SU-DHL-6 (cell line): ENCODE data around the gene CCDC81.
"Not testable (repeated sequence)": the region's sequence is repeated elsewhere in the genome, so short reads cannot be mapped to it uniquely, and the experiment has no call there.

Source experiments
- H2AFZ ChIP-seq: fragments of 200-600 bp; sonication (generic); 2 replicates; pipeline ENCODE4 v1.6.1; 2014; ENCODE audit warnings: low read depth, mild to moderate bottlenecking, moderate library complexity, mixed read lengths, antibody characterized with exemption, low read length; ENCODE audit not compliant: severe bottlenecking
- H3F3A ChIP-seq: fragments of 200-600 bp; shearing (Covaris generic); 2 replicates; pipeline ENCODE4 v1.6.0; 2016; ENCODE audit warnings: antibody characterized with exemption, mild to moderate bottlenecking; ENCODE audit not compliant: insufficient read depth
- H3K27ac ChIP-seq: fragments of 200-600 bp; sonication (generic); 2 replicates; pipeline ENCODE4 v1.5.1; 2016; ENCODE audit warnings: low read depth, mild to moderate bottlenecking, low read length, moderate library complexity, mixed read lengths
- H3K27me3 ChIP-seq: fragments of 200-600 bp; sonication (generic), shearing (Covaris generic); 2 replicates; pipeline ENCODE4 v1.6.0; 2014; ENCODE audit warnings: mild to moderate bottlenecking, low read length
- H3K36me3 ChIP-seq: fragments of 200-600 bp; sonication (generic); 2 replicates; pipeline ENCODE4 v1.6.1; 2014; ENCODE audit warnings: mild to moderate bottlenecking, low read length, mixed read lengths
- H3K4me2 ChIP-seq: fragments of 300-600, 200-600 bp; shearing (Covaris generic), sonication (generic); 2 replicates; pipeline ENCODE4 v1.6.0; 2014; ENCODE audit warnings: low read length, low read depth, mild to moderate bottlenecking; ENCODE audit not compliant: poor library complexity, severe bottlenecking
- H3K4me3 ChIP-seq: fragments of 200-600 bp; sonication (generic); 2 replicates; pipeline ENCODE4 v1.5.1; 2014; ENCODE audit warnings: antibody characterized with exemption, low read length, mild to moderate bottlenecking, mixed read lengths; ENCODE audit not compliant: insufficient read depth, poor library complexity, severe bottlenecking
- H3K79me2 ChIP-seq: fragments of 200-600 bp; sonication (generic); 2 replicates; pipeline ENCODE4 v1.6.1; 2014; ENCODE audit warnings: mild to moderate bottlenecking, low read length, moderate library complexity; ENCODE audit not compliant: insufficient read depth
- H3K9ac ChIP-seq: fragments of 200-600 bp; sonication (generic); 2 replicates; pipeline ENCODE4 v1.7.0; 2014; ENCODE audit warnings: mild to moderate bottlenecking, low read length
- H3K9me2 ChIP-seq: fragments of 200-600 bp; sonication (generic); replicated peaks from 2 replicates; pipeline ENCODE4 v1.6.1; 2014; ENCODE audit warnings: low read length; ENCODE audit not compliant: insufficient read depth
- H3K9me3 ChIP-seq: fragments of 200-600 bp; sonication (generic); 2 replicates; pipeline ENCODE4 v1.6.1; 2014; ENCODE audit warnings: low read length, mixed read lengths; ENCODE audit not compliant: insufficient read depth
- H4K20me1 ChIP-seq: fragments of 200-600 bp; sonication (generic); 2 replicates; pipeline ENCODE4 v1.6.1; 2014; ENCODE audit warnings: low read depth, mild to moderate bottlenecking, antibody characterized with exemption, low read length, moderate library complexity, mixed read lengths
- CTCF ChIP-seq: fragments of 200-600 bp; sonication (generic); IDR thresholded peaks from one replicate; pipeline ENCODE4 v1.5.1; 2017; ENCODE audit warnings: antibody characterized with exemption, mild to moderate bottlenecking, low read length, moderate library complexity; ENCODE audit not compliant: insufficient read depth, poor library complexity, severe bottlenecking
- EZH2phosphoT487 ChIP-seq: fragments of 200-600 bp; sonication (generic), shearing (Covaris generic); conservative IDR thresholded peaks from 2 replicates; pipeline ENCODE4 v1.6.1; 2018; ENCODE audit warnings: mild to moderate bottlenecking, antibody characterized with exemption, low read length, moderate library complexity, mixed read lengths

CCDC81 gene

DNA sequence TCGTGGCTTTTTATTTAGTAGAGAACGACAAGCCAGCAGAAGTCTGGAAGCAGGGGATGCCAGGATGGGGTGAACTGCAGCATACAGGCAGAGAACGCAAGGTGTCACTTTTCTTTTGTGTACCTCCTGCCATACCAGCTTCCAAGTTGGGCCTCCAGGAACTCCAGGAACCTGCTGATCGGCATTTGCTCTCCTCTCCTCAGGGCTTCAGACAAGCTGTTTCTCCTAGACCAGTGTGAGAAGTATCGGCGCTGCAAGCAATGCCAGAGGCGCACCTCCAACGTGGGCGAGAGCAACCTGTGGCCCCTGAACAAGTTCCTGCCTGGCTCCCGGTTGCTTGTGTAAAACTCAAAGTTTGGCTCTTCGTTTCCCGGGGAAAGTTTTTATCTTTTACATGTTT, 47.7 kb downstream of the CCDC81 start:
- H3K27ac ChIP-seq: no peak overlapping the region
- no peak for TF ChIP-seq CTCF
- TF ChIP-seq EZH2phosphoT487: no peak
- no peaks in the 10 kb centered on the region for H3K27me3 ChIP-seq
- H3K4me2 ChIP-seq: no peak overlapping the region
- H3K36me3 ChIP-seq: no peaks in the 10 kb centered on the region
- no peaks in the 10 kb centered on the region for H3K9me2 ChIP-seq
- H3K79me2 ChIP-seq: no peaks in the 10 kb centered on the region
- no peaks in the 10 kb centered on the region for H4K20me1 ChIP-seq
- H3K9ac ChIP-seq: no peak overlapping the region
- H3K9me3 ChIP-seq: no peaks in the 10 kb centered on the region
- no peaks in the 10 kb centered on the region for H3F3A ChIP-seq
- H3K4me3 ChIP-seq: no peak overlapping the region
- no peak overlapping the region for H2AFZ ChIP-seq

DNA sequence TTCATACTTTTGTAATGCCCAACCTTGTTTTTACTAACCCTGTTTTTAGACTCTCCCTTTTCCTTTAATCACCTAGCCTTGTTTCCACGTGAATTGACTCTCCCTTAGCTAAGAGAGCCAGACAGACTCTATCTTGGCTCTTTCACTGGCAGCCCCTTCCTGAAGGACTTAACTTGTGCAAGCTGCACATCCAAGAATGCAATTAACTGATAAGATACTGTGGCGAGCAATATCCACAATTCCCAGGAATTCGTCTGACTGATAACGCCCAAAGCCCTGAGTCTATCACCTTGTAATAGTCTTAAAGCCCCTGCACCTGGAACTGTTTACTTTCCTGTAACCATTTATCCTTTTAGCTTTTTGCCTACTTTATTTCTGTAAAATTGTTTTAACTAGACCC, 48.8 kb downstream of the CCDC81 start:
- H3F3A ChIP-seq, H3K4me3 ChIP-seq, H3K9ac ChIP-seq, H3K9me3 ChIP-seq, H3K27ac ChIP-seq, H2AFZ ChIP-seq, H3K27me3 ChIP-seq, H4K20me1 ChIP-seq, H3K36me3 ChIP-seq, H3K79me2 ChIP-seq, H3K9me2 ChIP-seq, H3K4me2 ChIP-seq: not testable (repeated sequence)

DNA sequence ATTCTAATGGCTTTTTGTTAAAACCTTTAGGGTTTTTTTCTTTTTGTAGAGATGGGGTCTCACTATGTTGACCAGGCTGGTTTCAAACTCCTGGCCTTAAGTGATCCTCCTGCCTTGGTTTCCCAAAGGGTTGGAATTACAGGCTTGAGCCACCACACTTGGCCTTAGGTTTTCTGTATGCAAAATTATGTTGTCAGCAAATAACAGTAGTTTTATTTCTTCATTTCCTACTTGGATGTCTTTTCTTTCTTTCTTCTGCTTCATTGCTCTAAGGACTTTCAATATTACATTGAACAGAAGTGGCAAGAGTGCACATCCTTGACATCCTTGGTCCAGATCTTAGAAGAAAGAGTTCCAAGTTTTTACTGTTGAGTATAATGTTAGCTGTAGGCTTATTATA, 52.8 kb downstream of the CCDC81 start:
- Histone ChIP-seq H3K79me2 (no peaks in the 10 kb centered on the region), H3K9me3 (no peaks in the 10 kb centered on the region), H2AFZ (no peak overlapping the region), H3K9me2 (no peaks in the 10 kb centered on the region), H3F3A (no peaks in the 10 kb centered on the region), H3K9ac (no peak overlapping the region), H3K27ac (no peak overlapping the region), H3K4me2 (no peak overlapping the region), H3K36me3 (no peaks in the 10 kb centered on the region), H3K4me3 (no peak overlapping the region), H3K27me3 (no peaks in the 10 kb centered on the region), H4K20me1 (no peaks in the 10 kb centered on the region)
- TF ChIP-seq CTCF (no peak), EZH2phosphoT487 (no peak)

GRCh38 chr11:86431258-86431657, 56.6 kb downstream of the CCDC81 start:
- Histone ChIP-seq H3K4me3 (no peak overlapping the region), H3F3A (no peaks in the 10 kb centered on the region), H3K36me3 (no peaks in the 10 kb centered on the region), H3K4me2 (no peak overlapping the region), H2AFZ (no peak overlapping the region), H3K27ac (no peak overlapping the region), H3K79me2 (no peaks in the 10 kb centered on the region), H4K20me1 (no peaks in the 10 kb centered on the region), H3K27me3 (no peaks in the 10 kb centered on the region), H3K9me3 (no peaks in the 10 kb centered on the region), H3K9me2 (no peaks in the 10 kb centered on the region), H3K9ac (no peak overlapping the region)
- TF ChIP-seq EZH2phosphoT487: no peak
- TF ChIP-seq CTCF: no peak

DNA sequence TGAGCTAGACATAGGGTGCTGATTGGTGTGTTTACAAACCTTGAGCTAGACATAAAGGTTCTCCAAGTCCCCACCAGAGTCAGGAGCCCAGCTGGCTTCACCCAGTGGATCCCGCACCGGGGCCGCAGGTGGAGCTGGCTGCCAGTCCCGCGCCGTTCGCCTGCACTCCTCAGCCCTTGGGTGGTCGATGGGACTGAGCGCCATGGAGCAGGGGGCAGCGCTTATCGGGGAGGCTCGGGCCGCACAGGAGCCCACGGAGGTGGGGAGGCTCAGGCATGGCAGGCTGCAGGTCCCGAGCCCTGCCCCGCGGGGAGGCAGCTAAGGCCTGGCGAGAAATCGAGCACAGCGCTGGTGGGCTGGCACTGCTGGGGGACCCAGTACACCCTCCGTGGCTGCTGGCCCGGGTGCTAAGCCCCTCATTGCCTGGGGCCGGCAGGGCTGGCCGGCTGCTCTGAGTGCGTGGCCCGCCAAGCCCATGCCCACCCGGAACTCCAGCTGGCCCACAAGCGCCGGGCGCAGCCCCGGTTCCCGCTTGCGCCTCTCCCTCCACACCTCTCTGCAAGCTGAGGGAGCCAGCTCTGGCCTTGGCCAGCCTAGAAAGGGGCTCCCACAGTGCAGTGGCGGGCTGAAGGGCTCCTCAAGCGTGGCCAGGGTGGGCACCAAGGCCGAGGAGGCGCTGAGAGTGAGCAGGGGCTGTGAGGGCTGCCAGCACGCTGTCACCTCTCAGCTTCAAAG, 58.8 kb downstream of the CCDC81 start:
- not testable (repeated sequence) for H3K4me2 ChIP-seq, H3F3A ChIP-seq, H3K4me3 ChIP-seq, H3K9me3 ChIP-seq, H3K79me2 ChIP-seq, H2AFZ ChIP-seq, H3K9ac ChIP-seq, H4K20me1 ChIP-seq, H3K27me3 ChIP-seq, H3K27ac ChIP-seq, H3K9me2 ChIP-seq, H3K36me3 ChIP-seq
